Melanocyte of skin (primary cell): ENCODE measurements around the gene PPCDC. TPM values are rescaled to one million over a fixed set of nuclear protein-coding genes. Genes with fewer than 3 reads are reported as not detected.

Experiments used
- small RNA-seq, 2 donors: library from RNA; depleted of rRNA; stranded (forward); fragments of <200 nt; gene quantifications; one replicate each; pipeline ENCODE3, GENCODE V24; 2012
- total RNA-seq, 2 donors: library from RNA; depleted of rRNA; stranded (reverse); fragments of >200 nt; gene quantifications; 2 replicates each; pipeline ENCODE4 v1.2.3, GENCODE V29; 2012

The PPCDC gene
- total RNA-seq, result 10 to 100 TPM; 14.8 to 19.6 TPM

GRCh38 chr15:75023181-75023871 is at the start of gene PPCDC:
TSS of gene PPCDC (plus strand) at chr15:75023590. CDS start at chr15:75028319, 4,729 bp downstream.

GRCh38 chr15:74995182-74995778 is 28.1 kb upstream of the PPCDC start, which contains the start of gene SCAMP5:
TSS of gene SCAMP5 (plus strand) at chr15:74995563. CDS start at chr15:75011840, 16,277 bp downstream.

Small RNA genes within 50 kb of the gene (small RNA-seq; reads per million reads assigned to genes)
- gene AC015720.1, result 0 reads per million in 2 donors
- 0 reads per million in 2 donors for gene RF00019

Other genes with a start within 250 kb of the PPCDC start
- gene CSK, start 241.5 kb upstream of the PPCDC start, total RNA-seq, result 10 to 100 TPM; 32.0 to 84.6 TPM
- under 1 TPM in 1 of 2 donors, not detected in 1; under 0.01 TPM for gene LMAN1L, start 210.8 kb upstream of the PPCDC start, total RNA-seq
- not detected for gene CPLX3, start 197.0 kb upstream of the PPCDC start, total RNA-seq
- gene ULK3, start 180.4 kb upstream of the PPCDC start, total RNA-seq, result 10 to 100 TPM; 38.0 to 44.0 TPM
- gene SCAMP2, start 150.2 kb upstream of the PPCDC start, total RNA-seq, result 10 to 100 TPM; 28.3 to 33.4 TPM
- 10 to 100 TPM; 43.4 to 43.6 TPM for gene MPI, start 133.5 kb upstream of the PPCDC start, total RNA-seq
- 10 to 100 TPM; 31.6 to 43.0 TPM for gene FAM219B, start 116.7 kb upstream of the PPCDC start, total RNA-seq
- 10 to 100 TPM; 59.5 to 71.3 TPM for gene COX5A, start 85.5 kb upstream of the PPCDC start, total RNA-seq
- 10 to 100 TPM; 29.6 to 67.3 TPM for gene RPP25, start 66.8 kb upstream of the PPCDC start, total RNA-seq
- 10 to 100 TPM in 1 of 2 donors, 1 to 10 TPM in 1; 10.0 to 10.3 TPM for gene SCAMP5, start 28.0 kb upstream of the PPCDC start, total RNA-seq
- gene C15orf39, start 178.3 kb downstream of the PPCDC start, total RNA-seq, result 10 to 100 TPM; 11.7 to 17.0 TPM
- not detected for gene GOLGA6C, start 234.7 kb downstream of the PPCDC start, total RNA-seq